Nephron (organoid): ENCODE results near the gene FIBCD1.

Experiments
- H3K27ac Mint-ChIP-seq, 3 experiments: 2 replicates each; pipeline ENCODE4 v1.8.0; 2020; ENCODE audit warnings: mixed read lengths in 3 of 3, mild to moderate bottlenecking in 2 of 3, moderate library complexity in 1 of 3
- H3K27me3 Mint-ChIP-seq: 2 replicates; pipeline ENCODE4 v1.8.0; 2021; ENCODE audit warnings: low read depth, mild to moderate bottlenecking, moderate library complexity, mixed read lengths
- H3K36me3 Mint-ChIP-seq: 2 replicates; pipeline ENCODE4 v1.8.0; 2020; ENCODE audit warnings: low read depth, mixed read lengths
- H3K4me1 Mint-ChIP-seq: 2 replicates; pipeline ENCODE4 v1.8.0; 2020; ENCODE audit warnings: mixed read lengths
- H3K4me3 Mint-ChIP-seq, 3 experiments: 2 replicates each; pipeline ENCODE4 v1.8.0; 2020; ENCODE audit warnings: mild to moderate bottlenecking in 3 of 3, mixed read lengths in 3 of 3, moderate library complexity in 2 of 3
- H3K9me3 Mint-ChIP-seq: 2 replicates; pipeline ENCODE4 v1.8.0; 2020; ENCODE audit warnings: mixed read lengths
- CTCF ChIP-seq, 3 experiments: fragments of 200-600 bp; sonication (generic); IDR thresholded peaks; one replicate each; pipeline ENCODE4 v1.5.0; 2021; ENCODE audit warnings: antibody characterized with exemption in 3 of 3; ENCODE audit not compliant: unreplicated experiment in 3 of 3

The FIBCD1 gene

GRCh38 chr9:130972957-130973685, 34.1 kb upstream of the FIBCD1 start:
- Mint-ChIP-seq H3K4me1 (no peaks in the 10 kb centered on the region), H3K4me3 (no peak overlapping the region), H3K27me3 (peaks cover 56% of the 10 kb centered on the region), H3K27ac (no peak overlapping the region), H3K9me3 (no peaks in the 10 kb centered on the region), H3K36me3 (no peaks in the 10 kb centered on the region)
- no peak for TF ChIP-seq CTCF (IDR thresholded peaks at IDR 0.05; ENCODE audit: unreplicated experiment in 3 of 3)

GRCh38 chr9:130972277-130972956, 33.4 kb upstream of the FIBCD1 start:
- H3K4me3 Mint-ChIP-seq, result no peak overlapping the region
- H3K36me3 Mint-ChIP-seq, result no peaks in the 10 kb centered on the region
- peaks cover 56% of the 10 kb centered on the region for H3K27me3 Mint-ChIP-seq
- TF ChIP-seq CTCF (IDR thresholded peaks at IDR 0.05; ENCODE audit: unreplicated experiment in 3 of 3), result no peak
- no peaks in the 10 kb centered on the region for H3K9me3 Mint-ChIP-seq
- no peak overlapping the region for H3K27ac Mint-ChIP-seq
- H3K4me1 Mint-ChIP-seq, result no peaks in the 10 kb centered on the region

- Mint-ChIP-seq H3K36me3 (no peaks in the 10 kb centered on the region), H3K4me1 (no peaks in the 10 kb centered on the region), H3K4me3 (no peak overlapping the region), H3K27ac (no peak overlapping the region), H3K9me3 (no peaks in the 10 kb centered on the region), H3K27me3 (peaks cover 53% of the 10 kb centered on the region)
- TF ChIP-seq CTCF (IDR thresholded peaks at IDR 0.05; ENCODE audit: unreplicated experiment in 3 of 3), result no peak
Measured at GRCh38 chr9:130971294-130971849, 32.3 kb upstream of the FIBCD1 start.

- H3K36me3 Mint-ChIP-seq, result no peaks in the 10 kb centered on the region
- no peak overlapping the region for H3K4me3 Mint-ChIP-seq
- no peaks in the 10 kb centered on the region for H3K9me3 Mint-ChIP-seq
- peak overlapping the region in 1 of 3 experiments; percentile 36 for H3K27ac Mint-ChIP-seq
- H3K27me3 Mint-ChIP-seq, result peaks cover 51% of the 10 kb centered on the region
- H3K4me1 Mint-ChIP-seq, result no peaks in the 10 kb centered on the region
- TF ChIP-seq CTCF (IDR thresholded peaks at IDR 0.05; ENCODE audit: unreplicated experiment in 3 of 3), result no peak
Measured at GRCh38 chr9:130970855-130971254, 31.8 kb upstream of the FIBCD1 start.

GRCh38 chr9:130970052-130970451, 31.0 kb upstream of the FIBCD1 start:
- no peak for TF ChIP-seq CTCF (IDR thresholded peaks at IDR 0.05; ENCODE audit: unreplicated experiment in 3 of 3)
- peaks cover 47% of the 10 kb centered on the region for H3K27me3 Mint-ChIP-seq
- no peaks in the 10 kb centered on the region for H3K36me3 Mint-ChIP-seq
- H3K9me3 Mint-ChIP-seq, result no peaks in the 10 kb centered on the region
- H3K27ac Mint-ChIP-seq, result no peak overlapping the region
- no peaks in the 10 kb centered on the region for H3K4me1 Mint-ChIP-seq
- H3K4me3 Mint-ChIP-seq, result no peak overlapping the region
